Muscle of arm (tissue), 14 donors: ENCODE results near the gene CDC42BPB. TPM values are rescaled to one million over a fixed set of nuclear protein-coding genes. Genes with fewer than 3 reads are reported as not detected.

Source experiments
- DNase-seq: peaks from one replicate; pipeline ENCODE4 v3.0.0-alpha.2; 2013
- long read RNA-seq, 11 donors: transcript quantifications; one replicate each; lab custom pipeline, GENCODE V29; 2026
- polyA plus RNA-seq, 12 donors: library from polyadenylated mRNA; unstranded; fragments of 120-200 nt; gene quantifications; one replicate each; pipeline ENCODE4 v1.2.1, GENCODE V29; 2013; ENCODE audit not compliant: insufficient read length in 12 of 12

The CDC42BPB gene, protein sequence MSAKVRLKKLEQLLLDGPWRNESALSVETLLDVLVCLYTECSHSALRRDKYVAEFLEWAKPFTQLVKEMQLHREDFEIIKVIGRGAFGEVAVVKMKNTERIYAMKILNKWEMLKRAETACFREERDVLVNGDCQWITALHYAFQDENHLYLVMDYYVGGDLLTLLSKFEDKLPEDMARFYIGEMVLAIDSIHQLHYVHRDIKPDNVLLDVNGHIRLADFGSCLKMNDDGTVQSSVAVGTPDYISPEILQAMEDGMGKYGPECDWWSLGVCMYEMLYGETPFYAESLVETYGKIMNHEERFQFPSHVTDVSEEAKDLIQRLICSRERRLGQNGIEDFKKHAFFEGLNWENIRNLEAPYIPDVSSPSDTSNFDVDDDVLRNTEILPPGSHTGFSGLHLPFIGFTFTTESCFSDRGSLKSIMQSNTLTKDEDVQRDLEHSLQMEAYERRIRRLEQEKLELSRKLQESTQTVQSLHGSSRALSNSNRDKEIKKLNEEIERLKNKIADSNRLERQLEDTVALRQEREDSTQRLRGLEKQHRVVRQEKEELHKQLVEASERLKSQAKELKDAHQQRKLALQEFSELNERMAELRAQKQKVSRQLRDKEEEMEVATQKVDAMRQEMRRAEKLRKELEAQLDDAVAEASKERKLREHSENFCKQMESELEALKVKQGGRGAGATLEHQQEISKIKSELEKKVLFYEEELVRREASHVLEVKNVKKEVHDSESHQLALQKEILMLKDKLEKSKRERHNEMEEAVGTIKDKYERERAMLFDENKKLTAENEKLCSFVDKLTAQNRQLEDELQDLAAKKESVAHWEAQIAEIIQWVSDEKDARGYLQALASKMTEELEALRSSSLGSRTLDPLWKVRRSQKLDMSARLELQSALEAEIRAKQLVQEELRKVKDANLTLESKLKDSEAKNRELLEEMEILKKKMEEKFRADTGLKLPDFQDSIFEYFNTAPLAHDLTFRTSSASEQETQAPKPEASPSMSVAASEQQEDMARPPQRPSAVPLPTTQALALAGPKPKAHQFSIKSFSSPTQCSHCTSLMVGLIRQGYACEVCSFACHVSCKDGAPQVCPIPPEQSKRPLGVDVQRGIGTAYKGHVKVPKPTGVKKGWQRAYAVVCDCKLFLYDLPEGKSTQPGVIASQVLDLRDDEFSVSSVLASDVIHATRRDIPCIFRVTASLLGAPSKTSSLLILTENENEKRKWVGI (N-terminal part only)
- 10 to 100 TPM in 11 of 12 donors, not detected in 1; 33.9 to 62.4 (median 52.0) TPM for polyA plus RNA-seq
- long read RNA-seq, donor 1, full-length matches to known transcripts: 4 of 24 reads
- long read RNA-seq, donor 1, partial matches to known transcripts: 20 of 24 reads
- long read RNA-seq, donor 1, other reads (novel, unspliced or antisense): 0 of 24 reads
- long read RNA-seq, donor 2, partial matches to known transcripts: 10 of 10 reads
- long read RNA-seq, donor 2, other reads (novel, unspliced or antisense): 0 of 10 reads
- long read RNA-seq, donor 3: 0 reads
- long read RNA-seq, donor 4: 0 reads
- long read RNA-seq, donor 5: 0 reads
- long read RNA-seq, donor 6, partial matches to known transcripts: 0 of 1 reads
- long read RNA-seq, donor 6, other reads (novel, unspliced or antisense): 0 of 1 reads
- long read RNA-seq, donor 7: 0 reads
- long read RNA-seq, donor 8: 0 reads
- long read RNA-seq, donor 9: 0 reads
- long read RNA-seq, donor 10, full-length matches to known transcripts: 1 of 6 reads
- long read RNA-seq, donor 10, partial matches to known transcripts: 5 of 6 reads
- long read RNA-seq, donor 10, other reads (novel, unspliced or antisense): 0 of 6 reads
- long read RNA-seq, donor 11: 0 reads

DNA sequence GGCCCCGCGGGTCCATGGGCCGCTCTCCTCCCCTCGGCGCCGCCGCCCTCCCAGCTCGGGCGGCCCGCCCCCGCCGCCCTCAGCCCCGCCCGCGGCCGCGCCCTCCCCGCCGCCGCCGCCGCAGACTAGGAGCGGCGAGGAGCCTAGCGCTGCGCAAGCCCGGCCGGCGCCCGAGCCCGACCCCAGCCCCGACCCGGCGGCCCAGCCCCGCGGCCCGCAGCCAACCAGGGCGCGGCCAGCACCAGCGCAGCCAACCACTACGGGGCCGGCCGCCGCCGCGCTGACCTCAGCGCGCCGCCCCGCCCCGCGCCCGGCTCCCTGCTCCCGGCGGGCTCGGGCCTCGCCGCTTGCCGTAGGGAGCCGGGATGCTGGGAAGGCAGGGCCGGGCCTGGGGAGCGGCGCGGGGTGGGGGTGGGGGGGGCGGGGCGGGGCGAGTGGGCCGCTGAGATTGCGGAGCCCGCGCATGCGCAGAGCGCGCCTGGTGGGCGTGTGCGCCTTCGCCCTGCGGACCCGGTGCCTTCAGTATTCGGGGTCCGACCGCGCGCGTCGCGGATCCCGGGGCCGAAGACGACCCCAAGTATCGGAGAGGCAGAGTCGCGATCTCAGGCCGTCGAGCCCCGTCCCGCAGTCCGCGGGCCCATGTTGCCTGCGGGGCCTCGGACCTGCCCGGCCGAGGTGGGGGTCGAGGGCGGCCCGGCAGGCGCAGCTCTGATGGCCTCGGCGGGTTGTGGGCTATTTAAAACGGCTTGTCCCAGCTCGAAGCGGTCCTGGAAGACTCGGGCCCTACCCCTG is at the start of gene CDC42BPB:
Gene CDC42BPB, minus strand, starts transcription at position 178 of the 792 bp plus-strand sequence. CDS start 376 bp downstream, outside the sequence.
- DNase-seq: peak; percentile 86

DNA sequence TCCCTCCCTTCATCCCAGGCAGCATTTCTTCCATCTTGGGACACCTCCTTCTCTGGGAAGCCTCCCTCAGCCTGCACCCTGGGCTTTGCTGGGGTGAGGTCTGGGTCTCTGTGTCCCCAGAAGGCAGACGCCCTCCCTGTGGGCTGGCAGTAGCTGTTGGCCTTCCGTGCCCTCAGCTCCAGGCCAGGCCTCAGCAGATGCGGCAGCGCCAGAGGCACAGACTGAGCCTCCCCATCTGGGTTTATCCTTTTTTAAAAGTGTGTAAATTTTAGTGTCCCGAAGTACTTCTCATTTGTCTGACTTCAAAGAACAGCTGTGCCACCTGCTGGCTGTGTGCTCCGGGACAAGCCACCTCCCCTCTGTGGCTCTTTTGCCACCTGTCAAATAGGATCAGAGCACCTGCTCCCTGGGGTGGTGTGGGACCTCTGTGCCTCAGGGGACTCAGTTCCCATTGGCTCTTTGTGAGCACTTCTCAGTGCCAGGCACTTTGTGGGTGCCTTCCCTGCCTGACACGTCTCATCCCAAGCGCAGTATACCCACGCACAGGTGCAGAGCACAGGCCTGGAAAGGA is 48.3 kb upstream of the CDC42BPB start:
- DNase-seq: no peak

DNA sequence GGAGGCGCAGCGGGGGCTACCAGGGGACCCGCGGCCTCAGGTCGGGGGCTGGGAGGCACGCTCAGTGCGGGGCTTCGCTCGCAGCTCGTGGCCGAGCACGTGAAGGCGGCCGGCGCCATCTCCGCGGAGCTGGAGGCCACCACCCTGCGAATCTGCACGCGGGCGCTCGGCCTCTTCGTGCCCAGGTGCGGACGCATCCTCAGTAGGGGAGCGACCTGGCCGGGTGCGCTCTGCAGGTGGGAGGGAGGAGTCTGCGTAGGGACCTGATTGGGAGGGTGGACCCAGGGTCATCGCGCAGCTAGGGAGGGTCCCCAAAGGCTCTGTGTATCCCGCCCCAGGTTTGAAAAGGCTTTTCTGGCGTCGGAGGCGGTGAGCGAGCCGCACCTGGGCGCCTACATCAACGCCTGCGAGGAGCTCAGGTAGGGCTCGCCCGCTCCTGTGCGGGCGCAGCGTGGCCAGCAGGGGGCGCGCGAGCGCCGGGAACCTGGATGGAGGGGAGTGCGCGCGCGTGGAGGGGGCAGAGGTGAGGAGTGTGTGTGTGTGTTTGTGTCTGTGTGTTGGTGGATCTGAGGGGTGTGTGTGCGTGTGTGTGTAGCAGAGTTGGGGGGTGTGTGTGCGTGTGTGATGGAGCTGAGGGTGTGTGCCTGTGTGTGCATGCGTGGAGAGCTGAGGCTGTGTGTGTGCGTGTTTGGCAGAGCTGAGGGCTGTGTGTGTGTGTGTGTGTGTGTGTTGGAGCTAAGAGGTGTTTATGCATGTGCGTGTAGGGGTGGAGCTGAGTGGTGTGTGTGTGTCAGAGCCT is 47.5 kb upstream of the CDC42BPB start:
- DNase-seq: peak; percentile 65

DNA sequence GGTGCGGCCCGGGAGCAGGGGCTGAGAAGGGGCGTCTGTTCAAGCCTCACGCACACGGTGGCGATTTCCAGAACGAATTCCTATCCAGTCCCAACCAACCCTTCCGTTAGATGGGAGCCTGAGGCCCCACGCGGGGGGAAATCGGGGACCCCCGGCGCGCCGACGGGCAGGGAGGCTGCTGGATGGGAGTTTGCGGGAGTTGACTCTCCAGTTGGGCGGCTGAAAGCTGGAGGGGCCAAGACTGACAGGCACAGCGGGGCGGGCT is 47.0 kb upstream of the CDC42BPB start:
- DNase-seq: no peak

DNA sequence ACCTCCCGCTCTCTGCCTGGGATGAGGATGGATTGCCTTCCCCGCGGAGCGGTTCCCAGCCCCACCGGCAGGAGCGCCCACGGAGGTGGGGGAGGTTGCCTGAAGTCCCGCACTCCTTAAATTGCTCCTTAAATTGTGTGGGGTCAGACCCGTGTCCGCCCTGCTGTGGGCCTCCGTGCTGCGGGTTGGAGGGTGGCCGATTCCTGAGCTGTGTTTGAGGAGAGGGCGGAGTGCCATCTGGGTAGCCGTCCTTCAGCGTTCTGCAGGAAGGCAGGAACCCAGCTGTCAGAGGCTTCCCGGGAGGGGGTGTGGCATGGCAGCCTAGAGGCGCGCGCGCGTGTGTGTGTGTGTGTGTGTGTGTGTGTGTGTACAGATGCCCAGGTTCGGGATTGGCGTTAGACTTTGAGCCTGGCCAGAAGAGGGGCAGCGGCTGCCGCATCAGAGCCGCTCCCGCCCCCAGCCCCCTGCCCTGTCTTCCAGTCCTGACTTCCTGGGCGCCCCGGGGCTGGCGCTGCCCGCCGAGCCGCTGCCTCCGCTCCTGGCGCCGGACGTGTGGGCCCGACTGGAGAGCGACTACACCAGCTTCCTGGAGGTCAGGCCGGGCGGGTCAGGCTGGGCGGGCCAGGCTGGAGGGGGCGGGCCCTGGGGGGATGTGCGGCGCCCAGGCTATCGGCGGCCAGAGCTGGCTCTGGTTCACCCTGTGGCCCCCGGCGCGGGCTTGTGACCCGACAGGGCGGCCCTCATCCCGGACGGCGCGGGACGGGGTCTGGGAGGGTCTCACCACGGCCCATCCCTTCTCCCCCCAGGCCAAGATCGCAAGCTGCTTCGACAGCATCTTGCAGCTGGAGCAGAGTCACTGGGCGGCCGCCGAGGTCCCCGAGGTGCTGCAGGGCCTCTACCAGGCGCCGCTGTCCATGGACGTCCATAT is 46.4 kb upstream of the CDC42BPB start:
- DNase-seq: no peak

DNA sequence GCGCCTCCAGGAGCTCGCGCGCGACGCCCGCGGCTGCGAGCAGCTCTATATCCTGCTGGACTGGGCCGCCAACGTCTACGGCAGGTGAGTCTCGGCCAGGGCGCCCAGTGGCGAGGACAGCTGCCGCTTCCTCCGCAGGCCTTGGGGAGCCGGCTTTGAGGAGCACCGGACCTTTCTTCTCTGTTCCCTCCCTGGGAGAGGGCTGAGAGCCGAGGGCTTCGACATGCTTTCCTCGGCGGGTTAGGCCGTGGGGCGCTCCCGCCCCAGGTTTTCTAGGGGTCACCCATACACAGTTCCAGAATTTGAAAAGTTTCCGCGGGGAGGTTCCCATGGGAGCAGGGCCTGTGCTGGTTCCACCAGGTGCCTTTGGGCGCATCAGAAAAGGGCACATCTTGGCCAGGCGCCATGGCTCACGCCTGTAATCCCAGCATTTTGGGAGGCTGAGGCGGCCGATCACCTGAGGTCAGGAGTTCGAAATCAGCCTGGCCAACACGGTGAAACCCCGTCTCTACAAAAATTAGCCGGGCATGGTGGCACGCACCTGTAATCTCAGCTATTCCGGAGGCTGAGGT is 45.4 kb upstream of the CDC42BPB start:
- DNase-seq: no peak

DNA sequence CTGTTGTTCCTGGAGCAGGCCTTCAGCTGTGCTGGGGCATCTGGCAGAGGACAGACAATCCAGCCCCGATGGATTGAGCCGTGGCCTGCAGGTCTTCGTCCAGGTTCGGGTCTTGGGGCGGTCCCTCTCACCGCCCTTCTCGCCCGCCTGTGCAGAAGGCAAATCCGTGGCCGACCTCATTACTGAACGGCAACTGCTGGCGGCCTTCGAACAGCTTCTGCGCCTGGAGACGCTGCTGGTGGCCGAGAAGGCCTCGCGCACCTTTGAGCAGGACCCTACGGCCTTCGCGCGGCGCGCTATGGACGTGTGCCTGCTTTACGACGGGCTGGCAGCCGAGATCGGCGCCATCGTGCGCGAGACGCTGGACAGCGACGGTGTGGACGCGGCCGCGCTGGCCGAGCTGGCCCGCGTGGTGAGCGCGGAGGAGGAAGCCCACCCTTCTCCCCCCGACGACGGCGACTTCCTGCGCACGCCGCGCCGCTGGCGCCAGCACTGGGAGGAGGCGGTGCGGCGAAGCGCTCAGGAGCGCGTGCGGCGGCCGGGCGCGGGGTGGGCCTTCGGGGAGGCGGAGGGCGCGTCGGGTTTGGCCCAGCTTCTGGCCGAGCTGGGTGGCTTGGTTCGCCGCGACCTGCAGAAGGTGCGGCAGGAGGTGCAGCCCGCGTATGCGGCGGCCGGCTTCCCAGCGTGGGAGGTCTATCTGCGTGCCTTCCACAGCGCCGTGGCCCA is 44.8 kb upstream of the CDC42BPB start:
- DNase-seq: no peak

DNA sequence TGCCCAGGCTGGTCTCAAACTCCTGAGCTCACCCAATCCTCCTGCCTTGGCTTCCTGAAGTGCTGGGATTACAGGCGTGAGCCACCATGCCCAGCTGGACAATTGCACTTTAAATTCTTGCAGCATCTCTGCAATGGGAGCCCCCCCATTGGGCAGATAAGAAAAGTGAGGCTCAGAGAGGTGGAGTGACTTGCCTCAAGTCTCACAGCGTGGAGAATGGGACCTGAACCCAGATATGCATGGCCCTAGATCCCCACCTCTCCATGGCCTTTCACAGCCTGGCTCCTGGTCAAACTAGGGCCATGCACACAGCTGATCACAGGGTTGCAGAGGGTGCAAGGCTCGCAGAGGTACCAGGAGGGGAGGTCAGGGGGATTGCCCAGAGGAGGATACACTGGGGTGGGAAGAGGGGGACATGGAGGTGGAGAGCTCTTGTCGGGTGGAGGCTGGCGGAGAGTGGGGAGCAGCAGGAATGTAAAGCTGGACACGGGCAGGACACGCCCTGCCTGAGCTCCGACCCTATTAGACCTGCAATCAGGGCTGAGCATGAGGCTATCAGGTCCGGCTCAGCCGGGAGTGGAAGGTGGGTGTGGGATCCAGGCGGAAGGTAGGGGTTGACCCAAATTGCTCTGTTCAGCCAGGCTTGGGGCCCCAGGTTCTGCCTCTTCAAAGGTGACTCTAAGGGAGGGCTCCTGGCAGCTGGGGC is 44.1 kb upstream of the CDC42BPB start:
- DNase-seq: no peak

DNA sequence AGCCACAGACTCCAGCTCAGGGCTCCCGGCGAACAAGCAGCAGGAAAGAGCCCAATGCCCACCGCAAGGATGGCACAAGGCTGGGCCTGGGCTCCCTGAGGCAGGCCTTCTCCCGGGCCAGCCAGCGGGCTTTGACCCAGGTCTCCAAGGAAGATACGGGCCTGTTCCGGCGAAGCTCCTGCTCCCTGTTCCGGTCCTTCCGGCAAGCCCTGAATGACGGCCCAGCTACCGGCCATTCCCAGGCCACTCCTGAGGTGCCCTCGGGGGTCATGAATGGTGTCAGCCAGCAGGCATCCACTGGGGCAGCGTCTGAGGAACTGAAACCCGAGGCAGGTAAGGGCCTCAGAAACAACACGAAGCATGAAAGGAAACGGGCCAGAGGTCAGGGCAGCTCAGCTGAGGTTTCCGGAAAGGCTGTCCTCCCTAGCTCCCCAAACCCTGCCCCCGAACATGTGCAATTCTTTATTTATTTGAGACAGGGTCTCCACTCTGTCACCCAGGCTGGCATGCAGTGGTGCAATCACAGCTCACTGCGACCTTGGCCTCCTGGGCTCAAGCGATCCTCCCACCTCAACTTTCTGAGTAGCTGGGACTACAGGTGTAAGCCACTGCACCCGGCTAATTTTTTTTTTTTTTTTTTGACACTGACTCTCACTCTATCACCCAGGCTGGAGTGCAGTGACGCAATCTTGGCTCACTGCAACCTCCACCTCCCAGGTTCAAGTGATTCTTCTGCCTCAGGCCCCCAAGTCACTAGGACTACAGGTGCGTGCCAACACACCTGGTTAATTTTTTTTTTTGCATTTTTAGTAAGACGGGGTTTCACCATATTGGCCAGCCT is 43.2 kb upstream of the CDC42BPB start:
- DNase-seq: no peak

DNA sequence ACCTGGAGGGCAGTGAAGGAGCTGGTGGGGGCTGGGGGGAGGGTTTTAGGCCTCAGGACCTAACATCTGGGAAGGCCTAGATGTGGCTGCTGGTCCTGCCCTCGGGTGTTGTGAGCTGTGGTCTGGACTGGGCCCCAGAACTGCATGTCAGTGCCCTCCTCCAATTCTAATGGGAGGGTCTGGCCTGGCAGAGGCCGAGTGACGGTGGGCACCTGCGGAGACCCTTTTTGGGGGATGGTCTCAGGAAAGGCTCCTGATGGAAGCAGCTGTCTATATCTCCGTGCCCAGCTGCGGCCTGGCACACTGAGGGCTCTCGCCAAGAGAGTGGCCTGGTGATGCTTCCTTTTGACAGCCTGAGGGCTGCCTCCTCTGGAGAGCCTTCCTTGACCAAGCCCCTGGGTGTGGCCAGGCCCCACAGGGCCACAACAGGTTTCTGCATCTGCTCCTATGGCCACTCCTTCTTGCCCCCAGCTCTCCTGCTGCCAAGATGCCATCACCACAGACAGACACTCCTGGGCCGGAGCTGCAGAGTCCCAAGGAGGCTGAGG is 42.5 kb upstream of the CDC42BPB start:
- no peak for DNase-seq

DNA sequence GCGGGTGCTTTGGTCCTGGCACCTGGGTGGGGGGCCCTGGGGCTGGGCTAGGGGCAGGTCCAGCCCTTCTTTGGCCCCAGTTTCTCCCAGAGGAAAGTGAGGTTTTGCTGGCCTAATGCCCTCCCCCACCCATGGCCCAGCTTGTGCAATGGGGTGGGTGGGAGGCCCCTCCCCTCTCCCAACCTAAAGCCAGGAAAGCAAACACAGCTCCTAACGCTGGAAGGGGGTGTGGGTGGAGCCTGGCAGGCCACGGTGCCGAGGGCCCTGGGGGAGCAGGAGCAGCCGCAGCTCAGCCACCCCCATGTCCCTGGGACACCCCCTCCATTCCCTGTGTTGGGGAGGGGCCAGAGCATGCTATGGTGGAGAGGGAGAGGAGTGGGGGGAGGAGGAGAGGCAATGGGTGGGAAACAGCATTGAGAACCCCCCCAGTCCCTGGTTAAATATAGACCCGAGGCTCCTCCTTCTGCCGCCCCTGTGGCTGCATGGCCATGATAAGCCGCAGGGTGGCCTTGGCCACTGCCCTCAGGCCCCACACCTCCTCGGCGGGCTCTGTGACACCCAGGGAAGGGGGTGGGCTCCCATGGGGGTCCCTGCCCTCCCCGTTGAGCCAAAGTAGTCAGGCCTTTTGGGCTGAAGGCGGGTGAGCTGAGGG is 41.9 kb upstream of the CDC42BPB start:
- no peak for DNase-seq

DNA sequence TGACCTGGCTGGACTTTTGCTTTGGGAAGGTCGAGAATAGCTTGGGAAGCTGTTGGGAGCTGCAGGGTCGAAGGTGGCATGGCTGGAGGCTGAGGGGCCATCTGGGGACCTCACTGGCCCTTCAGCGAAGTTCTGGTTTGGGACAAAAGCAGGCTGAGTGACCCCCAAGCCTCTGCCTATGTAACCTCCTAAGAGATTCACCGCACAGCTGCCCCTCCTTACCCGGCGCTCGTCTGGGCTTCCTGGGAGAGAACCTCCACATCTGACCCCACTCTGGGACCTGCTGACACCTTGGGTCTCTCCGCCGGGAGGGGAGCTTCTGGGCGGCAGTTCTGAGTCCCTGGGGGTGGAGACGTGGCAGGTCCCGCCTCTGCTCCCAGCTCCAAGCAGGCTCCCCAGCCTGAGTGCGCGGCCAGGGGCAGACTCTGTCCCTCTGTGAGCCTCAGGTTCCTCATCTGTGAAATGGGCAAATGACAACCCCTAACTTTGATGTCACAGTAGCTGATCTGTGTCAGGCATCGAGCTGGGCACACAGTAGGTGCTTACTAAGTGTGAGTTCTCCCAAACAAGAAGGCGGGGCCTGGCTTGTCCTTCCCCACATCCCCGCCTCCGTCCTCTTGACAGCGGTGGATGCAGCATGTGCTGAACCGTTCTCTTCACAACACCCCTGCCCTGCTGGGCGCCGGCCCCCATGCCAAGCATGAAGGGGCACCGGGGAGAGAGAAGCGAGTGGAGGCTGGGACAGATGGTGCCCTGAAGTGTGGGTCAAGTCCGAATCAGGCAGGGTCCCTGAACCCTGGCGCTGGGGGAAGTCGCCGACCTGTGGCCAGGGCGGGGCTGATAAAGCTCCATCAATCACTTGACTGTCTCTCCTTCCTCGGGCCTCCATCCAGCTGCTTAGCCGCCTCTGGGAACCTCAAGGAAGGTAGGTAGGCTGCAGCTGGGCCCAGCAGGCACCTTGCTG is 40.9 kb upstream of the CDC42BPB start:
- DNase-seq: no peak
